Hematopoietic multipotent progenitor cell treated with erythropoietin and hydrocortisone succinate and interleukin-3 and kit ligand, for 17 days (in vitro differentiated cells): ENCODE results near the gene EZR.
A peak's percentile ranks its signal among the peaks of the same experiment; 100 is the strongest.

Source experiments
- DNase-seq: peaks from one replicate; pipeline ENCODE4 v3.0.0-alpha.2; 2015; ENCODE audit warnings: low spot score

Gene EZR

GRCh38 chr6:158819213-158819976 lies at the start of gene EZR:
TSS of gene EZR (minus strand) at chr6:158819368. CDS start at chr6:158818093, 1,275 bp downstream.
- peak; percentile 56 for DNase-seq

- no peak for DNase-seq
These were observed 48.9 kb upstream of the EZR start for GRCh38 chr6:158868122-158868480.

GRCh38 chr6:158867381-158868121 lies 48.4 kb upstream of the EZR start:
- no peak for DNase-seq

DNA sequence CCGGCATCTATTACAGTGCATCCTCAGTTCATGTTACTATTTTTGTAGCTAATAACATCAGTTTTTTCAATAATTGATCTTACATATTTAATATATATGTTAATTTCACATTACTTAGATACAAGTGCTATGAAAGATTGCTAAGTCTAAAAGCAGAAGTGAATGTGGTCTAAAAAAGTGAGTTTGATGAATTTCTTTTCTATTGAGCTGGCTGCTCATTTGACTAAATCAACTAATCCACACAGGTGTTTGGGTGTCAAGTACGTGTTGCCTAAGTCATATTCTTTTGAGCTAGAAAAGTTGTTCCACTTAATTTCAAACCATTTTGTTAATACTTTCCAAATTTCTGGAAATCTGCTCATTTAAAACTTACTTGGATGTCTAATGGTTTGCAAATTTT lies 46.6 kb upstream of the EZR start:
- no peak for DNase-seq

GRCh38 chr6:158863646-158864045 lies 44.5 kb upstream of the EZR start:
- no peak for DNase-seq

DNA sequence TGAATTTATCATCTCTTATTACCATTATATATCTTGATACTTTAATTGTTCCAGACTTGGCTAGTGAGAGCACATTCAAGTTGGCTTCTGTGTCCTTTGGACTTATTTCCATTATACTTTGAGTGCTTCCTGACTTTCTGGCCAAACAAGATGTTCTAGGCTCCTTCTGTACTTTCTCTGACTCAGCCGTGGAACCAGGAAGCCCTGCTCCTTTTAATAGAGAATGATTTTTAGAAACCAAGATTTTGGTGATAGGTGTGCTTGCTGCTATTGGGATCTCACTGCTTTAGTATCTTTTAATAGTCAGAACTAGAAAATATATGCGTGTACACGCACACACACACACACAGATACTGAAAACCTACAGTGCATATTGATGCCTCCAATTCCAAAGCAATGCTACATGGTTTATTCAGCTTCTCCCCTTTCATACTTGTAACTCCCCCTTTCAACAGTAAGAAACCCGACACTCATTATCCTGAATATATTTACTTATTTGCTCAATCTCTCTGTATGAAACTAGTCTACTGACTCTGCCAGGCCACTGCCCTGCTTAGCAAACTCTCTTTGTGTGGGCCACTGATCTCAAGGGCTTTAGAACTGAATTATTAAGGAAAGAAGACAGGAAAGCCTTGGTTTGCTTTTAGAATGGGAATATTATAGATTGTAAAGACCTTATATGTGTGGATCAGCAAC lies 42.7 kb upstream of the EZR start:
- DNase-seq: no peak

GRCh38 chr6:158860279-158860865 lies 41.2 kb upstream of the EZR start:
- DNase-seq: no peak

GRCh38 chr6:158856261-158856660 lies 37.1 kb upstream of the EZR start:
- no peak for DNase-seq

GRCh38 chr6:158854214-158855101 lies 35.3 kb upstream of the EZR start:
- DNase-seq: peak; percentile 61

- DNase-seq: peak; percentile 24
These were observed 34.7 kb upstream of the EZR start for GRCh38 chr6:158853880-158854213.

- peak; percentile 89 for DNase-seq
These were observed 34.1 kb upstream of the EZR start for GRCh38 chr6:158853072-158853879.

GRCh38 chr6:158852312-158853071 lies 33.3 kb upstream of the EZR start:
- no peak for DNase-seq

DNA sequence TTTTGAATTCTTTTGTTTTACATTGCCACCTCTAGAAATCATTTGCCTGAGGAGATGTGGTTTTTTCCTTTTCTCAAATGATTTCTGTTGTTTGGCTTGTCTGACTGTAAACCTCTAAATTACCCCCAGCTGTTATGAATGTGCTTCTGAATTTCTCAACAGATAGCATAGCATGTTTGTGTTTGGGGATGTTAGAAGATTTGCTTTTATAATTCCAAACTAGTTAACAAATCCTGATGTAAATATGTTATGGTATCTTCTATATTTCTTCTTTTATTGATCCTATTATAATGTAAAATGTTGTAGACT lies 31.6 kb upstream of the EZR start:
- no peak for DNase-seq

DNA sequence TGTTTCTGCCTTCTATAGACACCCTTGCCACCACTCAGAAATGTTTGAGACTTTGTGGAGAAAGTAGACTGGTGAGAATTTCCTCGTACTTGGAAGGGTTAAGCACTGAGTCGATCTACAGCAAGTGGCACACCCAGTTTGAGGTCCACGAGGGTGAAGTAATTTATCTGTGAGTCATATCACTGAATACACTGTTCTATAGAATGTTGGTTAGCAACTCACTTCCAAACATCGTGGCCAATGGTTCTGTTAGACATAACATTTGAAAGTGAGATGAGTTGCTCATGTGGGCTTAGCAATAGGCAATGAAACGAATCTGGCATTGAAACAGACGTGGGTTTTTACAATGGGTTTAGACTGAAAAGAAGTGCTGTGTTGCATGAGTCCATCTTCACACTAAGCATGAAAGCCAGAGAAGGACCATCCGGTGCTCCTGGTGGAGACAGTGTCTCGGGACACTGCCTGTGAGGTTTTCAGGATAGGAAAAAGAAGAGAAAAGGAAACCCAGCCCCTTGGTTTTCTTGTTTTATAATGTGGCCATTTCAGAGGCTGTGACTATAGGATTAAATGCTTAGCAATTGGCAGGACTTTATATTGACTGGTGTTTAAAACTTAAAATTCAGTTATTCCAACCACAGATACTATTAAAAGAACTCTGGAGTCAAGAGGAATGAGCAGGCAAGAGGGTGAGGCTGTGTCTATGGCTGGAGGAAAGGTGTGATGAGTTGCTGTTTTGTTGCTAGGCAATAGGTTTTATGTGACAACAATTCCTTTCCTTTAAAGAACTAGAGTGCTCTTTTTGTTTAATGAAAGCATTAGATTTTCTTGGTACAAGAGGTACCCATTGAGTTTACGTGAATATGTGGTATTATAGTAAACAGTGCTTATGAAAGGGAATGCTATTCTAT lies 31.0 kb upstream of the EZR start:
- DNase-seq: peak; percentile 69

GRCh38 chr6:158848490-158848895 lies 29.3 kb upstream of the EZR start:
- no peak for DNase-seq

GRCh38 chr6:158847786-158848185 lies 28.6 kb upstream of the EZR start:
- DNase-seq: no peak

GRCh38 chr6:158847012-158847529 lies 27.9 kb upstream of the EZR start:
- DNase-seq: no peak

DNA sequence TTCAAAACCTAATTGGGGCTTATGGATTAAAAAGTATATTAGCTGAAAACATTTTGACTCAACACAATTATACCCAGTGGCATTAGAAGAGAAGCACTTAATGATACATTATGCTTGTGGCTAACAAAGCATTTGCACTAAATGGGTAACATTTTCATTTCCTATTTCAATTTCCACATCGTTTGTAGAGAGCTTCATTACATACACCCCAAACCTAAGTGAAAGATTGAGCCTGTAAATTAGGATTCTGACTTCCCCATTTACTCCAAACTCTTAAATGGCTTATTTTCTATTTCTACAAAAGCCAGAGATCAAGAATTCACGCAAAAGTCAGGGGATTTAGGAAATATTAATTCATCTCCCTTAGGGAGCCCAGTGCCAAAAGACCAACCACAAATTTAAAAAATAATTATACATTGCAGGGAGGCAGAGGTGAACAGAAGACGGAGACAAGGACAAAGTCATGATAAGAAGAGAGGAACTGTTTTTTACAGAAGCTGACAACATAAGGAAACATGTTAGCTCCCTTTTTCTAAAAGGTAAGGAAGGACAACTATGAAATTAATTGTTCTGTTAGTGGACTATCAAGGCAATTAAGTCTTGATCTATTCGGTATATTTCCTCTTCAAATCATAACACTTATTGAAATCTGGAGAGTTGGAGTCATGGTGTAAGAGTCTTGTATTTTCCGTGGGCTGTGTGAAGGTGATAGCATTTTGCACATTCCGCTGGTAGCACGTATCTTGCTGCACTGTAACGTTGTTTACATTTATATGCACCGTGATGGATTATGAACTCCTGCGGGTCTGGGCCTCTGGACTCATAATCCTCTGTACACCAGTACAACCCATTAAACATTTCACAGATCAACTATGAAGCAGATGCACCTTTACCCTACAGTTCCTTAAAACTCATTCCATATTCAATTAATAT lies 24.8 kb upstream of the EZR start:
- DNase-seq: no peak
